ENCODE results near the gene DNM3.

The DNM3 gene

GRCh38 chr1:172145656-172146055 is 304.4 kb downstream of the DNM3 start:
- no peak for DNase-seq

DNA sequence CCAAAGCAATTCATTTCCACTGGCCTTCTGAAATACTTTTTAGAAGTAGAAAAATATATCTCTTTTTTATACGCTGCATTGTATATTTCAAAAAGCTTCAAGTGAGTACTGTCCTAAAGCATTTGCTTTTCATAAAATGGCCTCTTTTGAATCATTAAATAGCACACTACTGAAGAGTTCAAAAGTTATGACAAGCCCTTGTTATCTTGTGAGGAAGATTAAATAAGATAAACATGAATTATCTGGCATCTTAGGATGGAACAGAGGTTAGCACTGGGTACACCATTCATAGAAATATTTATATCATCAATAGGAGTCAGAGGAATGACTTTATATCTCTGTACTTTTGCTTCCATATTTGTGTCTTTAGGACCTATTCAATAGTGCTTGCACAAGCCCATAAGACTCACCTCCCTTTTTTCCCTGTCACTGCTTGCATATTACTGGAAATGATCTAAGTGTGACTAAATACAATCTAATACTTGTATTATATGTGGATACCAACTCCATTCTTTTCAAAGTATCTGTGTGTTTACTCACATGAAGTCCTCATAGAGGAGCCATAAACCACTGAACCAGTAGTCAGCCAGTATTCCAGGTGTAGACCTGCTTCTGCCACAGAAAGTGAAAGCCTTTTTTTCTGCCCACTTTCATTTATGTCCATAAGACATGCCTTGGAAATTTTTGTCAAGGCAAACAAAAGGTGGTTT is 305.0 kb downstream of the DNM3 start:
- no peak for DNase-seq

- no peak for DNase-seq
These were observed 306.2 kb downstream of the DNM3 start for GRCh38 chr1:172147541-172147940.

- no peak for DNase-seq
These were observed 306.9 kb downstream of the DNM3 start for GRCh38 chr1:172148213-172148612.

DNA sequence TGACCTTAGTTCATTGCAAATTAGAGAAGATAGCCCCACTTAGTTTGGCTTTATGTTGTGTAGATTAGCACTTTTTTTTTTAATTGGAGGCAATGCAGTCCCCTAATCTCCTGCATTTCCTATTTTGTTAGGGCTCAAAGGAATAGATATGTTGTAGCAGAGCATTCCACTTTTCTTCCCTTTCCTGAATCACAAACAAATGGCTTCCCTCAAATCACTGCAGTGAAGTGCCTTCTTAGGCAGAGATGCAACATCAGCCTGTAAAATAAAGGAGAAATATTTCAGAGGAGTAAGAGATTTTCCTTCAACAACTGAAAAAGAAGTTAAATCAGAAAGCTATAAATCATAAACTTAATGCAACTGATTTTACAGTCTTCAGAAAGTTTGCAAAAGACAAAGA is 307.4 kb downstream of the DNM3 start:
- no peak for DNase-seq

DNA sequence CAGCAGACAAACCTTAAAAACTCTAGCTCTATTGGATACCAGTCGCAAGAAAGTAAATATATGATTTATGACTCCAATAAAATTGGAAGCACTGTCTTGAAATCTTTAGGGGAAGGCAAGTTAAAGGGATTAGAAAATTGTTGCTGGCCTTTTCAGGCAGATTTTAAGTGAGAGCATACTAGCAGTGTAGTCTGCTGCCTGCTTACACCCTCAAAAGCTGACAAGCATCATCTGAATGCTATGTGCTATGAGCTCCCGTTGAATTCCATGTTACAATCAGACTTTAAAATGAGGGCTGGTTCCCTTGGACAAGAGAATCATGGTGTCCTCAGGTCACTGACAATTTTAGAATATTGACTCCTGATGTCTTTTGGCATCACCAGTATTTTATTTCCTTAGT is 308.0 kb downstream of the DNM3 start:
- no peak for DNase-seq

DNA sequence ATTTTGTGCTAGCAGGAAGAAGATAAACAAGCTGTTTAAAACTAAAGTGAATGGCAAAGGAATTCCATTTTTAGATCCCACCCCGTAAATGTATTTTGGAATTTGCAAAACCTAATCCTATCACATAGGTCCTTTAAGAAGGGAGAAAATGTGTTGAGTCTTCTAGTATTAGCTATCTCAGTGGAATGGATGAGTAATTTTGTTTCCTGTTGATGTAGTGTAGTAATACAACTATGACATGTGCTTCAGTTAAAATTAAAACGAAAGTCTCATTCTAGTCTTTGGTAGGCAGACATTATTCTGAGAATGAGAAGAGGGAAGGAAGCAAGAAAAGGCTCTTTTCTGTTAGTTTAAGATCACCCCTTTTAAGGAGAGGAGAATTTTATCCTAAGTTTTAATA is 313.3 kb downstream of the DNM3 start:
- peak; percentile 39 to 49 for DNase-seq

GRCh38 chr1:172155766-172156165 is 314.5 kb downstream of the DNM3 start:
- no peak for DNase-seq

GRCh38 chr1:172162236-172162635 is 320.9 kb downstream of the DNM3 start:
- no peak for DNase-seq

GRCh38 chr1:172163498-172164215 is 322.4 kb downstream of the DNM3 start:
- DNase-seq: peak in 1 of 2 donors; percentile 18

DNA sequence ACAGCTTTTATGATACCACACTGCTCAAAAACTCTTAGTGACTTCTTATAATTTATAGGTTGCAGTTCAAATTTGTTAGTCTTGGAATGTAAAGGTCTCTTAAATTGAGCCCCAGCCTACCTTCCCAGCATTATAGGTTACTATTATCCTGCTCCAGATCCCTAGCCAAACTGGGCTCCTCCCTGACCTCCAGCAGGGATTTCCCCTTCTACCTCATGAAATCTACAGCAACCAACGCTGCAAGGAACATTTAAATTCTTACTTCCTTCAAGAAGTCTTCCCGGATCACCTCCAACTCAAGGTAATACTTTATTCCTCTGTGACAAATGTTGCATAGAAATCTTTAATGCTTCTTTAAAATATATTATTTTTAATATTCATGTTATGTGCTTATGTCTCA is 324.1 kb downstream of the DNM3 start:
- DNase-seq: no peak

DNA sequence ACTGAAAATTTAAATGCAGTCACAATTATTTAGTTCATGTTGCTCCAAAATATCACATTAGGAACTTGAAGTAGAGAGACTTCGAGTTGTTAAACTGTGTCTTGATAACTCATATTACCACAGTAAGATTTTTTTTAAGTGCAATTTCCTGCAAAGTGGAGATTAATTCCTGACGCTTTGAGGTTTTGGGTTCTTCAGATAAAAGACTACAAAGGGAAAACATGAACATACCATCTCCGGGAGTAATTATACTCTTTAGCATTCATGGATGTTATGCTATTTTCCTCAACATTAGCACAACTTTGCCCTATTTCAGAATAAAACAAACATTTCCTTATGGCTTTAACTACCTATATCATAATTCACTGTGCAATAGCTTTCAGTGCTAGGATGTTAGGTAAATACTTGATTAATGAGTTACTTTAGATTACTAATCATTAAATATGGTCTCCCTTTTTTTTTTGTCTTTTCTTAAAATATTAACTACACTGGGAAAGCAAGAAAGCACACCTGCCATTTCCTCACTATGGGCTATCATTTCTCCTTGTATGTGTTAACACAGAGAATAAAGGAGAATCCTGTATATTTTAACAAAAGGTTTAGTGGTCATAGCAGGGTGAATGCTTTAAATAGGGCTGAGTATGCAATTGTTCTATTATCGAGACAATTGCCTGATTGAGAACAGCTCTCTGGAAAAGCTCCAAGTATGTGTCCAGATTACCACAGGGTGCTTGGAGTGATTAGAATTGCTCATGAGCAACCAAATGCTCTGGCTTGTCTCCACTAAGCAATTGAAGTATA is 326.7 kb downstream of the DNM3 start:
- DNase-seq: no peak

DNA sequence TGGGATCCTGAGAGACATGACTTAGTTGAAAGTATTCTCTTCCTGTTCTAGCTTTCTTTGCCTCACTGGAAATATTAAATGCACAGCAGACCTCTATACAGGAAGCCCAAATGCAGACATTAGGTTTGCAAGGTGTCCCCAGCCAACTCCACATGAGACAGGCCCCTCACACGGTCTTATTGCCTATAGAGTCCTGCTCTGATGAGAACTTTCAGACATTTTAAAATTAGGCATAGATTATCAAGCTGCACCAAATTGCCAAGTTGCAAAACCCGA is 327.2 kb downstream of the DNM3 start:
- no peak for DNase-seq

DNA sequence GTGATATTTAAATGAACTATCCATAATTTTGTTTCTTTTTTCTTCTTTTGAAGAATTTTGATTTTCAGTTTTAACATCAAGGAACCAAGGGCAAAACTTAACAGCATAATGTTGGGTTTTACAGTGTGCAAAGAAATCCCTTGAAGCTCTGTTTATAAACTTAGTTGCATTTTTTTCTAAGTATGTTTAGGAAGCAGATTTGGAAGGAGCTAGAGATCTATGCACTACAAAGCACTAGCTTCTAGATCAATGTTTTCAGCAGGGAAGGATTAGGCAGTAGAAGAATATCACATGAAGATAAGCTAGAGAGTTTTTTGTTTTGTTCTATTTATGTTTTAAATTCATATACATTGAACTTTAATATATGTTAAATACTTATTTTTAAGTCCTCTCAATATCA is 328.5 kb downstream of the DNM3 start:
- DNase-seq: no peak

GRCh38 chr1:172172352-172172831 is 331.1 kb downstream of the DNM3 start:
- DNase-seq: no peak

- DNase-seq: no peak
These were observed 334.9 kb downstream of the DNM3 start for GRCh38 chr1:172176206-172176605.

- no peak for DNase-seq
These were observed 336.6 kb downstream of the DNM3 start for GRCh38 chr1:172177849-172178248.

GRCh38 chr1:172178886-172179285 is 337.6 kb downstream of the DNM3 start:
- no peak for DNase-seq

- DNase-seq: no peak
These were observed 338.6 kb downstream of the DNM3 start for GRCh38 chr1:172179918-172180317.

DNA sequence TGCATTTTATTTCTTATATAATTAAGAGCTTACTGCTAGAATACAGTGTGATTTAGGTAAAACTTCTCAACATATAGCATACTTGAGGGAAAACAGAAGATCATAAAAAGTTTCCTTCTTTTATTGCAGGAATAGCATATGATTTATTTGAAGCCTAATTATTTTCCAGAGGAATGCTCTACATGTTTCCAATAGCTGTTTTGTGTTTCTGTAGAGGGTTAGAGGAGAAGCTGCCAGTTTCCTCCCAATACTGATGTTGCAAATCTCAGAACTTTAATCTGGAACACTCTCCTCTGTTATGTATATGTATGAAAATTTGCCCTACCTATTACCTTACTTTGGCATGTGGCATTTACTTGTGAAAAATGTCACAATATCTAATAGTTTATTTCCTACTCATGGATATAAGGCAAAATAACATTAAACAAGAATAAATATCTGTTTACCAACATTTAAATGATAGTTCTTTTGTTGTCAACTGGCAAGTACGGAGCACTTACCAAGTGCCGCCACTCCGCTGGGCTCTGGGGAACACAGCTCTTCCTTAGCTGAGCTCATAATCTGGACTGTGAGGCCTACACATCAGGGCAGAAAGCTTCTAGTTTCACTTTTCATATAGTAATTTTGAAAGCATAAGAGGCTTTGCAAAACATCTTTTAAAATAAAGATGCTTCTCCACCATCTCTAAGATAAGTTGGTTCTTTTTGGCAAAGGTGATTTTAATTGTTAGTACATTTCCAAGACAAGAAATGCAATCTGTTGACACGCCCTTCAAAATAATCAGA is 339.4 kb downstream of the DNM3 start:
- DNase-seq: peak; percentile 57 to 60

GRCh38 chr1:172184506-172185191 is 343.4 kb downstream of the DNM3 start:
- DNase-seq: no peak

DNA sequence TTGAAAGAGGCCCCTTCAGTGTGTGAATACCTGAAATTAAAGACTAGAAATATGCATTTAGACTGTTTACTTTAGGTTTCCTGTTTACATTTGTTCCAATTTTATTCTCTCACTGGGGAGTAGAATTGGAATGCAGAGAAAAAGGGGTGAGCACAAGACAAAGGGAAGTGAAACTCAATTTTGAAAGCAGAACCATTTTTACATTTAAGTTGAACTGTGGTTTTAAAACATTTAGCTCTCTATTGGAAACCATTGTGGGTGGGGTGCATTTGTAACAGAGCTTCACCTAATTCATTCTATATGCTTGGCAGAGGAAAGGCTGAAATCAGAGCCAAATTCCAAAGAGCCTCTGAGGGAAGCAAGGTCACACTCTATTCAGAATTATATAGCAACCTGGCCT is 343.9 kb downstream of the DNM3 start:
- peak; percentile 52 to 63 for DNase-seq
